HG03575 (cell line): Measurements from ENCODE around the gene ROMO1.
"Not testable (repeated sequence)": the region's sequence is repeated elsewhere in the genome, so short reads cannot be mapped to it uniquely, and the experiment has no call there.

Source experiments
- ATAC-seq: cut with Tn5 transposase; IDR thresholded peaks from one replicate; pipeline ENCODE4 v1.9.1; 2021; ENCODE audit not compliant: unreplicated experiment, insufficient number of reproducible peaks, low FRiP score; ENCODE audit errors: extremely low read depth

The ROMO1 gene

GRCh38 chr20:35706591-35707529 is 7.7 kb downstream of the ROMO1 start:
- not testable (repeated sequence) for ATAC-seq

GRCh38 chr20:35708502-35708901 is 9.3 kb downstream of the ROMO1 start:
- ATAC-seq = no peak

- no peak for ATAC-seq
Measured at GRCh38 chr20:35709259-35709658, 10.1 kb downstream of the ROMO1 start.

GRCh38 chr20:35710039-35710438 is 10.8 kb downstream of the ROMO1 start:
- no peak for ATAC-seq

- ATAC-seq = no peak
Measured at GRCh38 chr20:35710884-35711587, 11.8 kb downstream of the ROMO1 start.

GRCh38 chr20:35711588-35712209 is 12.5 kb downstream of the ROMO1 start:
- ATAC-seq = no peak

- not testable (repeated sequence) for ATAC-seq
Measured at GRCh38 chr20:35713120-35713519, 13.9 kb downstream of the ROMO1 start.

- ATAC-seq = no peak
Measured at GRCh38 chr20:35714127-35714526, 14.9 kb downstream of the ROMO1 start.

- ATAC-seq = no peak
Measured at GRCh38 chr20:35715652-35716051, 16.4 kb downstream of the ROMO1 start.

GRCh38 chr20:35716330-35716729 is 17.1 kb downstream of the ROMO1 start:
- no peak for ATAC-seq

- ATAC-seq = not testable (repeated sequence)
Measured at GRCh38 chr20:35718321-35718720, 19.1 kb downstream of the ROMO1 start.

GRCh38 chr20:35718972-35719635 is 19.9 kb downstream of the ROMO1 start:
- no peak for ATAC-seq

GRCh38 chr20:35719717-35720116 is 20.5 kb downstream of the ROMO1 start:
- no peak for ATAC-seq

GRCh38 chr20:35720165-35721123 is 21.2 kb downstream of the ROMO1 start:
- no peak for ATAC-seq

GRCh38 chr20:35721219-35721618 is 22.0 kb downstream of the ROMO1 start:
- ATAC-seq = no peak

- ATAC-seq = no peak
Measured at GRCh38 chr20:35721621-35722020, 22.4 kb downstream of the ROMO1 start.

- ATAC-seq = not testable (repeated sequence)
Measured at GRCh38 chr20:35723275-35723639, 24.1 kb downstream of the ROMO1 start.

GRCh38 chr20:35723652-35724320 is 24.6 kb downstream of the ROMO1 start:
- ATAC-seq = not testable (repeated sequence)
